Myocyte (in vitro differentiated cells): Measurements from ENCODE around the gene LINC01488. TPM values are rescaled to one million over a fixed set of nuclear protein-coding genes. Genes with fewer than 3 reads are reported as not detected.

Experiments
- DNase-seq: peaks from one replicate; pipeline ENCODE4 v3.0.0-alpha.2; 2012; ENCODE audit warnings: low read depth
- total RNA-seq: library from RNA; depleted of rRNA; stranded (reverse); fragments of >200 nt; gene quantifications from 2 replicates; pipeline ENCODE4 v1.2.3, GENCODE V29; 2014

The LINC01488 gene
- total RNA-seq, 1 donor from 2014 or later, result not detected

GRCh38 chr11:69462106-69462951 lies 19.1 kb upstream of the LINC01488 start:
- no peak for DNase-seq

GRCh38 chr11:69463181-69463994 lies 18.1 kb upstream of the LINC01488 start:
- DNase-seq, result peak; percentile 54

- no peak for DNase-seq
Observed at GRCh38 chr11:69463995-69464960, 17.2 kb upstream of the LINC01488 start.

- DNase-seq, result peak; percentile 41
Observed at GRCh38 chr11:69465236-69466000, 16.0 kb upstream of the LINC01488 start.

GRCh38 chr11:69466039-69466438 lies 15.4 kb upstream of the LINC01488 start:
- no peak for DNase-seq

- no peak for DNase-seq
Observed at GRCh38 chr11:69467196-69467595, 14.3 kb upstream of the LINC01488 start.

GRCh38 chr11:69467646-69468045 lies 13.8 kb upstream of the LINC01488 start:
- no peak for DNase-seq

GRCh38 chr11:69468221-69468620 lies 13.2 kb upstream of the LINC01488 start:
- DNase-seq, result no peak

- DNase-seq, result no peak
Observed at GRCh38 chr11:69468911-69469885, 12.3 kb upstream of the LINC01488 start.

GRCh38 chr11:69470301-69470700 lies 11.2 kb upstream of the LINC01488 start:
- DNase-seq, result no peak

GRCh38 chr11:69470793-69471728 lies 10.4 kb upstream of the LINC01488 start:
- DNase-seq, result no peak

- no peak for DNase-seq
Observed at GRCh38 chr11:69471729-69472540, 9.5 kb upstream of the LINC01488 start.

GRCh38 chr11:69472541-69473275 lies 8.8 kb upstream of the LINC01488 start:
- peak; percentile 25 for DNase-seq

- DNase-seq, result no peak
Observed at GRCh38 chr11:69473276-69473845, 8.1 kb upstream of the LINC01488 start.

GRCh38 chr11:69474736-69475135 lies 6.7 kb upstream of the LINC01488 start:
- DNase-seq, result no peak
